H1 (cell line): ENCODE data around the gene PSMD6. TPM values are rescaled to one million over a fixed set of nuclear protein-coding genes. Genes with fewer than 3 reads are reported as not detected.

ENCODE experiments used
- ASH2L ChIP-seq: fragments of 200-600, 300-600 bp; sonication (generic); IDR thresholded peaks from one replicate; pipeline ENCODE4 v1.7.1; 2017; ENCODE audit warnings: low read length
- BRCA1 ChIP-seq: IDR thresholded peaks from 2 replicates; pipeline ENCODE4 v1.6.1; 2012; ENCODE audit warnings: low read depth, low read length, improper control_type of control experiment
- EP300 ChIP-seq, 2 experiments: IDR thresholded peaks; 1 replicate in 1 of 2; 2 replicates in 1 of 2; pipeline ENCODE4 v1.6.1; 2011 to 2012; ENCODE audit warnings: low read depth in 2 of 2, low read length in 2 of 2, mild to moderate bottlenecking in 2 of 2, borderline replicate concordance in 1 of 2, inconsistent platforms in 1 of 2, moderate library complexity in 1 of 2
- GTF2F1 ChIP-seq: IDR thresholded peaks from 2 replicates; pipeline ENCODE4 v1.6.1; 2012; ENCODE audit warnings: low read depth, low read length, improper control_type of control experiment, borderline replicate concordance
- KDM1A ChIP-seq: fragments of 200-600, 300-600 bp; sonication (generic); IDR thresholded peaks from 2 replicates; pipeline ENCODE4 v1.7.1; 2016; ENCODE audit warnings: mild to moderate bottlenecking, low read length, borderline replicate concordance
- POLR2AphosphoS5 ChIP-seq: IDR thresholded peaks from 2 replicates; pipeline ENCODE4 v1.6.1; 2011; ENCODE audit warnings: low read depth, low read length
- RXRA ChIP-seq: IDR thresholded peaks from 2 replicates; pipeline ENCODE4 v1.6.1; 2011; ENCODE audit warnings: low read depth, mild to moderate bottlenecking, low read length, moderate library complexity; ENCODE audit not compliant: insufficient read depth
- SIRT6 ChIP-seq: IDR thresholded peaks from one replicate; pipeline ENCODE4 v1.7.1; 2012; ENCODE audit warnings: low read length, inconsistent platforms
- SIX5 ChIP-seq: IDR thresholded peaks from 2 replicates; pipeline ENCODE4 v1.6.1; 2011; ENCODE audit warnings: mild to moderate bottlenecking, low read depth, low read length
- SP1 ChIP-seq: IDR thresholded peaks from 2 replicates; pipeline ENCODE4 v1.6.1; 2011; ENCODE audit warnings: low read depth, low read length
- TAF7 ChIP-seq: optimal IDR thresholded peaks from 2 replicates; pipeline ENCODE3; 2011; ENCODE audit warnings: low read depth, mild to moderate bottlenecking, inconsistent platforms, low read length, moderate library complexity, borderline replicate concordance
- polyA plus RNA-seq, 7 experiments: library from polyadenylated mRNA; depleted of rRNA in 3 of 7; stranded (reverse) in 5 of 7; unstranded in 2 of 7; fragments of >200 nt in 5 of 7; fragments of 200-250 nt in 2 of 7; gene quantifications; 1 replicate in 5 of 7; 2 replicates in 1 of 7; 4 replicates in 1 of 7; pipeline versions ENCODE4 v1.2.1 to v1.2.3, GENCODE V29; 2011 to 2013; ENCODE audit warnings: missing spikeins in 2 of 7, mixed read lengths in 2 of 7
- total RNA-seq: library from RNA; stranded (reverse); fragmentation: NEBNext Ultra II Directional; extraction: Animal tissue kit (Norgen Biotek cat#: 25700); gene quantifications from 2 replicates; pipeline ENCODE4 v1.2.1, GENCODE V29; 2021
- TF ChIP-seq, protein P1 (sequence below): fragments of 300-600 bp; sonication (generic); IDR thresholded peaks from 2 replicates; pipeline ENCODE4 v1.7.1; 2012; ENCODE audit warnings: low read length, moderate library complexity, mild to moderate bottlenecking, inconsistent platforms; ENCODE audit not compliant: insufficient replicate concordance

Gene PSMD6
- total and polyA plus RNA-seq, 2 of the 8 experiments (the other 6 are each of a cell fraction or from before 2014, with no cell fraction given), result 43.7 to 104 TPM

DNA sequence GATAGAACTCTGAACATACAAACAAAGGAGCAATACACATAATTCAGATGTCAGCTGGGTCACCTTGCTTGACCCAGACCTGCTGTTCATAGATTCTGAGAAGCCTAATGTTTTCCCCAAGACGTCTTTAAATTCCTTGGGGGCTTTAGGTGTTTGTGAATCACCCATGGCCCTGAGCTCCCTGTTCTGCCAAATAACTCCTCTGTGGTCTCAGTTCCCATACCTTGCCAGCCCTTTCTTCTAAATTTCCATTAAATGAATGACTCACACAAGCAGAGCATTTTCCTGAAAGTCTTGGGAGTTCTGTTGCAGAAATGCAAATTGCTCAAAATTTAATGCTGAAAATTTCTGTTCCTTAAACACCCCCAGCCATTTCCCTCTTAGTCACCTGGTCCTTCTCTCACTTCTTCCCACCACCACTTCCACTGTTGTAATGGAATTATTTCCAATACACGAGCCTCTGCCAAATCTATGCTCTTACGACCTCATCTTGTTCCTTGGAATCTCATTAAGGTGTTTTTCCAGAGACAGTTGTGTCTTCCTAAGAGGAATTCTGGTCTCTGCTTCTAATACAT, 33.4 kb upstream of the PSMD6 start (continued):
- TF ChIP-seq, protein P1, sequence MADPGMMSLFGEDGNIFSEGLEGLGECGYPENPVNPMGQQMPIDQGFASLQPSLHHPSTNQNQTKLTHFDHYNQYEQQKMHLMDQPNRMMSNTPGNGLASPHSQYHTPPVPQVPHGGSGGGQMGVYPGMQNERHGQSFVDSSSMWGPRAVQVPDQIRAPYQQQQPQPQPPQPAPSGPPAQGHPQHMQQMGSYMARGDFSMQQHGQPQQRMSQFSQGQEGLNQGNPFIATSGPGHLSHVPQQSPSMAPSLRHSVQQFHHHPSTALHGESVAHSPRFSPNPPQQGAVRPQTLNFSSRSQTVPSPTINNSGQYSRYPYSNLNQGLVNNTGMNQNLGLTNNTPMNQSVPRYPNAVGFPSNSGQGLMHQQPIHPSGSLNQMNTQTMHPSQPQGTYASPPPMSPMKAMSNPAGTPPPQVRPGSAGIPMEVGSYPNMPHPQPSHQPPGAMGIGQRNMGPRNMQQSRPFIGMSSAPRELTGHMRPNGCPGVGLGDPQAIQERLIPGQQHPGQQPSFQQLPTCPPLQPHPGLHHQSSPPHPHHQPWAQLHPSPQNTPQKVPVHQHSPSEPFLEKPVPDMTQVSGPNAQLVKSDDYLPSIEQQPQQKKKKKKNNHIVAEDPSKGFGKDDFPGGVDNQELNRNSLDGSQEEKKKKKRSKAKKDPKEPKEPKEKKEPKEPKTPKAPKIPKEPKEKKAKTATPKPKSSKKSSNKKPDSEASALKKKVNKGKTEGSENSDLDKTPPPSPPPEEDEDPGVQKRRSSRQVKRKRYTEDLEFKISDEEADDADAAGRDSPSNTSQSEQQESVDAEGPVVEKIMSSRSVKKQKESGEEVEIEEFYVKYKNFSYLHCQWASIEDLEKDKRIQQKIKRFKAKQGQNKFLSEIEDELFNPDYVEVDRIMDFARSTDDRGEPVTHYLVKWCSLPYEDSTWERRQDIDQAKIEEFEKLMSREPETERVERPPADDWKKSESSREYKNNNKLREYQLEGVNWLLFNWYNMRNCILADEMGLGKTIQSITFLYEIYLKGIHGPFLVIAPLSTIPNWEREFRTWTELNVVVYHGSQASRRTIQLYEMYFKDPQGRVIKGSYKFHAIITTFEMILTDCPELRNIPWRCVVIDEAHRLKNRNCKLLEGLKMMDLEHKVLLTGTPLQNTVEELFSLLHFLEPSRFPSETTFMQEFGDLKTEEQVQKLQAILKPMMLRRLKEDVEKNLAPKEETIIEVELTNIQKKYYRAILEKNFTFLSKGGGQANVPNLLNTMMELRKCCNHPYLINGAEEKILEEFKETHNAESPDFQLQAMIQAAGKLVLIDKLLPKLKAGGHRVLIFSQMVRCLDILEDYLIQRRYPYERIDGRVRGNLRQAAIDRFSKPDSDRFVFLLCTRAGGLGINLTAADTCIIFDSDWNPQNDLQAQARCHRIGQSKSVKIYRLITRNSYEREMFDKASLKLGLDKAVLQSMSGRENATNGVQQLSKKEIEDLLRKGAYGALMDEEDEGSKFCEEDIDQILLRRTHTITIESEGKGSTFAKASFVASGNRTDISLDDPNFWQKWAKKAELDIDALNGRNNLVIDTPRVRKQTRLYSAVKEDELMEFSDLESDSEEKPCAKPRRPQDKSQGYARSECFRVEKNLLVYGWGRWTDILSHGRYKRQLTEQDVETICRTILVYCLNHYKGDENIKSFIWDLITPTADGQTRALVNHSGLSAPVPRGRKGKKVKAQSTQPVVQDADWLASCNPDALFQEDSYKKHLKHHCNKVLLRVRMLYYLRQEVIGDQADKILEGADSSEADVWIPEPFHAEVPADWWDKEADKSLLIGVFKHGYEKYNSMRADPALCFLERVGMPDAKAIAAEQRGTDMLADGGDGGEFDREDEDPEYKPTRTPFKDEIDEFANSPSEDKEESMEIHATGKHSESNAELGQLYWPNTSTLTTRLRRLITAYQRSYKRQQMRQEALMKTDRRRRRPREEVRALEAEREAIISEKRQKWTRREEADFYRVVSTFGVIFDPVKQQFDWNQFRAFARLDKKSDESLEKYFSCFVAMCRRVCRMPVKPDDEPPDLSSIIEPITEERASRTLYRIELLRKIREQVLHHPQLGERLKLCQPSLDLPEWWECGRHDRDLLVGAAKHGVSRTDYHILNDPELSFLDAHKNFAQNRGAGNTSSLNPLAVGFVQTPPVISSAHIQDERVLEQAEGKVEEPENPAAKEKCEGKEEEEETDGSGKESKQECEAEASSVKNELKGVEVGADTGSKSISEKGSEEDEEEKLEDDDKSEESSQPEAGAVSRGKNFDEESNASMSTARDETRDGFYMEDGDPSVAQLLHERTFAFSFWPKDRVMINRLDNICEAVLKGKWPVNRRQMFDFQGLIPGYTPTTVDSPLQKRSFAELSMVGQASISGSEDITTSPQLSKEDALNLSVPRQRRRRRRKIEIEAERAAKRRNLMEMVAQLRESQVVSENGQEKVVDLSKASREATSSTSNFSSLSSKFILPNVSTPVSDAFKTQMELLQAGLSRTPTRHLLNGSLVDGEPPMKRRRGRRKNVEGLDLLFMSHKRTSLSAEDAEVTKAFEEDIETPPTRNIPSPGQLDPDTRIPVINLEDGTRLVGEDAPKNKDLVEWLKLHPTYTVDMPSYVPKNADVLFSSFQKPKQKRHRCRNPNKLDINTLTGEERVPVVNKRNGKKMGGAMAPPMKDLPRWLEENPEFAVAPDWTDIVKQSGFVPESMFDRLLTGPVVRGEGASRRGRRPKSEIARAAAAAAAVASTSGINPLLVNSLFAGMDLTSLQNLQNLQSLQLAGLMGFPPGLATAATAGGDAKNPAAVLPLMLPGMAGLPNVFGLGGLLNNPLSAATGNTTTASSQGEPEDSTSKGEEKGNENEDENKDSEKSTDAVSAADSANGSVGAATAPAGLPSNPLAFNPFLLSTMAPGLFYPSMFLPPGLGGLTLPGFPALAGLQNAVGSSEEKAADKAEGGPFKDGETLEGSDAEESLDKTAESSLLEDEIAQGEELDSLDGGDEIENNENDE, result no peak
- TF ChIP-seq SIX5 (no peak), ASH2L (no peak), KDM1A (no peak), SIRT6 (no peak), SP1 (no peak), GTF2F1 (no peak), RXRA (no peak), TAF7 (no peak), EP300 (IDR thresholded peaks at IDR 0.05; ENCODE audit: borderline replicate concordance in 1 of 2, low read depth in 2 of 2, low read length in 2 of 2) (no peak), BRCA1 (no peak), POLR2AphosphoS5 (no peak)
